Fibroblast of the aortic adventitia (primary cell): Measurements from ENCODE around the gene TGFB2. TPM values are rescaled to one million over a fixed set of nuclear protein-coding genes. Genes with fewer than 3 reads are reported as not detected.

Source experiments
- DNase-seq: peaks from one replicate; pipeline ENCODE4 v3.0.0-alpha.2; 2010; ENCODE audit warnings: low read depth
- H3K4me3 ChIP-seq: 2 replicates; pipeline ENCODE4 v1.5.1; 2011; ENCODE audit warnings: low read depth, mild to moderate bottlenecking, control low read depth, low read length, moderate library complexity
- CTCF ChIP-seq: IDR thresholded peaks from 2 replicates; pipeline ENCODE4 v1.5.1; 2011; ENCODE audit warnings: mild to moderate bottlenecking, low read length, control low read depth, inconsistent platforms; ENCODE audit not compliant: insufficient read depth
- total RNA-seq: library from RNA; depleted of rRNA; stranded (reverse); fragments of >200 nt; gene quantifications from 2 replicates; pipeline ENCODE4 v1.2.3, GENCODE V29; 2012; ENCODE audit warnings: low replicate concordance

TGFB2 gene
- total RNA-seq, 1 donor: 13.5 TPM

- no peak for TF ChIP-seq CTCF
- no peak for DNase-seq
These were observed 57.6 kb downstream of the TGFB2 start for GRCh38 chr1:218402786-218403120.

GRCh38 chr1:218403300-218403699 lies 58.2 kb downstream of the TGFB2 start:
- H3K4me3 ChIP-seq: no peak overlapping the region
- DNase-seq: no peak
- TF ChIP-seq CTCF: no peak

More at GRCh38 chr1:218402786-218403120, 57.6 kb downstream of the TGFB2 start:
- no peak overlapping the region for H3K4me3 ChIP-seq

- TF ChIP-seq CTCF: no peak
- DNase-seq: no peak
- no peak overlapping the region for H3K4me3 ChIP-seq
These were observed 62.5 kb downstream of the TGFB2 start for GRCh38 chr1:218407630-218408029.

- no peak overlapping the region for H3K4me3 ChIP-seq
- no peak for TF ChIP-seq CTCF
- no peak for DNase-seq
These were observed 63.0 kb downstream of the TGFB2 start for GRCh38 chr1:218408135-218408534.

GRCh38 chr1:218408942-218409341 lies 63.8 kb downstream of the TGFB2 start:
- no peak for TF ChIP-seq CTCF
- no peak for DNase-seq
- H3K4me3 ChIP-seq: no peak overlapping the region

- H3K4me3 ChIP-seq: no peak overlapping the region
- peak; percentile 36 for DNase-seq
- no peak for TF ChIP-seq CTCF
These were observed 64.9 kb downstream of the TGFB2 start for GRCh38 chr1:218409946-218410510.

GRCh38 chr1:218411101-218411500 lies 66.0 kb downstream of the TGFB2 start:
- TF ChIP-seq CTCF: no peak
- DNase-seq: no peak

More at GRCh38 chr1:218411101-218411500, 66.0 kb downstream of the TGFB2 start:
- H3K4me3 ChIP-seq: no peak overlapping the region
